ENCODE results near the gene ACVRL1.
"Not testable (repeated sequence)": the region's sequence is repeated elsewhere in the genome, so short reads cannot be mapped to it uniquely, and the experiment has no call there.

Gene ACVRL1

DNA sequence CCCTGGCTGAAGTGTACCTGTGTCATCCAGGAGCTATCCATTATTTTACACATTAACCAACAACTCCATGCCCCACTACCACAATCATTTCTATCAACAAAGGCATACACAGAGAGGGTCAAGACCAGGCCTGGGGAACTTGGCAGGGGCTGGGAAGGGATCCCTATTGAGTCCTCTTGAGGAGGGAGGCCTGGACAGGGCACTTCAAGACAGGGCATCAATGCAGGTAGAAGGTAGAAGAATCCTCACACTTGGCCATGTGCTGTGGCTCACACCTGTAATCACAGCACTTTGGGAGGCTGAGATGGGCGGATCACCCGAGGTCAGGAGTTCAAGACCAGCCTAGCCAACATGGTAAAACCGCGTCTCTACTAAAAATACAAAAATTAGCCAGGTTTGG, 32.8 kb upstream of the ACVRL1 start:
- no peak for DNase-seq

DNA sequence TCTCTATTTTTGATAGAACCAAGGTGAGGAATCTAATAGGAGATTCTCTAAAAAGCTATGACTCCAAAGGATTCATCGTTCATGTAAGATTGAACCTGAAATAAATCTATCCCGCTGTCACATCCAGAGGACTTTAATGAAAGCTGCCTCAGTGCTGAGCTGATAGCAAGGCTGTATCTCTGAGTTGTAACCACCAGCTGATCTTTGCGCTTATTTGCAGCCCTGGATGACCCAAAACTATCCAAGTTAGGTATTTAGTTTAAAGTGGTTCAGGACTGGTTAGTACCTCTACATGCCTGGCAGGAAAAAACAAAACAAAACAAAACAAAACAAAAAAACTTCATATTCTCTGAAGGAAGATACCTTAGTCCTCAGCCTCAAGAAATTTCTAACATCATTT, 28.2 kb upstream of the ACVRL1 start:
- no peak for DNase-seq

DNA sequence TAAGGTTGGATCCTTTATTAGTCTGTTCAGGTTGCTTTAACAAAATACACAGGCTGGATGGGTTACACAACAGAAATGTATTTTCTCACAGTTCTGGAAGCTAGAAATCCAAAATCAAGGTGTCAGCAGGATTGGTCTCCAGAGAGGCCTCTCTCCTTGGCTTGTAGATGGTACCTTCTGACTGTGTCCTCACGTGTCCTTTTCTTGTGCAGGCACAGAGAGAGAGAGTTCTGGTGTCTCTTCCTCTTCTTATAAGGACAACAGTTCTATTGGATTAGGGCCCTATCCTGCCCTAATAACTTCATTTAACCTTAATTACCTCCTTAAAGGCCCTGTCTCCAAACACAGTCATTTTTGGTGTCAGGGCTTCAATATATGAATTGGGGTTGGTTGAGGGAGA, 24.0 kb upstream of the ACVRL1 start:
- DNase-seq, result no peak

DNA sequence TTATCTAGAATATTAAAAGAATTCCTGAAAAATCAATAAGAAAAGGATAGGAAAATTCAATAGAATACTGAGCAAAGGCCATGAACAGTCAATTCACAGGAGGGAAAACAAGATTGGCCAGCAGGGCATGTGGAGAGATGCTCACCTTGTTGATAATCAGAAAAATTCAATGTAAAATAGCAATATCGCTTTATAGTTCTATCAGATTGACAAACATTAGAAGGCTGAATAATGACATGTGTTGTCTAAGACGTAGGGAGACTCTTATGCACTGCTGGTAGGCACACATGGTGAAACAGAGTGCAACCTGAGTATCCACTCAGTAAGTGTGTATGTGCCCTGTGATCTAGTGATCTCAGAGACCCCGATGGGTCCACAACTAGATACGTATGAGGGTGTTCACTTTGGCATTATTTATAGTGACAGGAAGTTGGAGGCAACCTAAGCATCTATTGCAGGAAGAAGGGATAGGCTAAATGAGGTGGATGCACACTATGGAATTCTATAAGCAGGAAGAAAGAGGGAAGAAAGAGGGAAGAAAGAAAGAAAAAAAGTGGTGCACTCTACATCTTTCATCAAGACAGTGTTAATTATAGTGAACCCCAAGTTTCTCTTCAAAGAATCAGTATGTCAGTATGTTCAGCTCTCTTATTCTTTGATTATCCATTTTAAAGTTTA, 23.2 kb upstream of the ACVRL1 start:
- DNase-seq, result no peak

DNA sequence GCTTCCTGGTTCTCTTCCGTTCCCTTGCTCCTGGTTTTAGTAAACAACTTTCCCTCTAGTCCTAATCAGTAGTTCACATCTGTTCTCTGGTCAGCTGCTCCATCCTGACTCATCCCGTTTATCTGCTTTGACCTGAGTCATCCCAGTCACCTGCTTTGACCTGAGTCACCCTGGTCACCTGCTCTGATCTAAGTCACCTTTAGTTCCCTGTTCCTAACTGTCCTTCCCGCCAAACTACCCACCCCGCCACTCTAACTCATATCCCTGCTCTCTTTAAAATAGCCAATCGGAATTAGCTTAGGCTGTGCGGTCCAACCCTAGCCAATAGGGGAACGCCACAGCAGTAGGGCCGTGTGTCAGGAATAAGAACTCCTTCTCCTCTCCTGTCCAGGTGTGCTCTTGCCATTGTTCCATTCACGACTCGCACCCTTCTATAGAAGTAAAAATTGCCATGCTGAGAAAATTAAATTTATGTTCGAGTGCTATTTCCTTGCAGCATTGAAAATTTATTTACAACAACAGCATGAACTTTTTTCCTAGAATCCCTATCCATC, 22.6 kb upstream of the ACVRL1 start:
- no peak for DNase-seq

DNA sequence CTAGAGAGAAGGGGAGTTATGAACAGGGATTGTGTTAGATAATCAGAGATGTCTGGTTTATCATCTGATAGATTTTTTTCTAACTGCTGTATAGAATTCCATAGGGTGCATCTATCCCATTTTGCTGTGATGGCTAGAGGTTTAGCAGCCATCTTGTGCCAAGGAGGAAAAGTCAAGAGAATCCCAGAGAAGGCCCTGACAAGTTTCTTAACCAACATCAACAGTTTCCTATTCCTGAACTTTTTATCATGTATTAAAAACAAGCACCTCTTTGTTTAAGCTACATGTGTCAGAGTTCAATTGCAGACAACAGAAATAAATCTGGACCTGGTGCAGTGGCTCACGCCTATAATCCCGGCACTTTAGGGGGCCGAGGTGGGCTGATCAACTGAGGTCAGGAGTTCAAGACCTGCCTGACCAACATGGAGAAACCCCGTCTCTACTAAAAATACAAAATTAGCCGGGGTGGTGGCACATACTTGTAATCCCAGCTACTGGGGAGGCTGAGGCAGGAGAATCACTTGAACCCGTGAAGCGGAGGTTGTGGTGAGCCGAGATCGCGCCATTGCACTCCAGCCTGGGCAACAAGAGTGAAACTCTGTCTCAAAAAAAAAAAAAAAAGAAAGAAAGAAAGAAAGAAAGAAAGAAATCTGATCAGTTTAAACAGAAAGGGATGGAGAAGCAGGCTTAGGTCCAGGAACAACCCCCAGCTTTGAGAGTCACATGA, 21.8 kb upstream of the ACVRL1 start:
- DNase-seq, result not testable (repeated sequence)

DNA sequence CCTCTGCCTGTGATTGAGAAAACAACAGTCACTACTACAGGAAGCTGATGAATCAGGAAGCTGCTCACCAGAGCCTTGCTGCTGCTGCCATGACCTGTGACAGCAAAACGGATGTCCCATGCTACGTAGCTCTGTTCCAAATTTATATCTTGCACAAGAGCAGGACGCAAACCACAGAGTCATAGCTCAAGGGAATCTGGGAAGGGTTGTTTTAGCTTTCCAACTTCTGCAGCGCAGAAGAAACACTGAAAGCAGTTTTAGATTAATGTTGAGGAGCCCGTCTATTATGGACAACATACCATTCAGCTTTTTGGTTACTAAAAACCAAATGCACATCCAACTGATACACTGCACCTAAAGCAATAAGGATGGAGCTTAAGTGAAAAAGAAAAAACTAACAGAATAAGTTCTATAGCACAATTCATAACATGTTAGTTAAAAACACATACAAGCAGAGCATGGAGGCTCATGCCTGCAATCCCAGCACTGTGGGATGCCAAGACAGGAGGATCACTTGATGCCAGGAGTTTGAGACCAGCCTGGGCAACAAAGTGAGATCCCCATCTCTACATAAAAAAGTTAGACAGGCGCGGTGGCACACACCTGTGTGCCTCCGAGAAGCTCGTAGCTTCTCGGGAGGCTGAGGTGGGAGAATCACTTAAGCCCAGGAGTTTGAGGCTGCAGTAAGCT, 21.1 kb upstream of the ACVRL1 start:
- peak; percentile 70 for DNase-seq

DNA sequence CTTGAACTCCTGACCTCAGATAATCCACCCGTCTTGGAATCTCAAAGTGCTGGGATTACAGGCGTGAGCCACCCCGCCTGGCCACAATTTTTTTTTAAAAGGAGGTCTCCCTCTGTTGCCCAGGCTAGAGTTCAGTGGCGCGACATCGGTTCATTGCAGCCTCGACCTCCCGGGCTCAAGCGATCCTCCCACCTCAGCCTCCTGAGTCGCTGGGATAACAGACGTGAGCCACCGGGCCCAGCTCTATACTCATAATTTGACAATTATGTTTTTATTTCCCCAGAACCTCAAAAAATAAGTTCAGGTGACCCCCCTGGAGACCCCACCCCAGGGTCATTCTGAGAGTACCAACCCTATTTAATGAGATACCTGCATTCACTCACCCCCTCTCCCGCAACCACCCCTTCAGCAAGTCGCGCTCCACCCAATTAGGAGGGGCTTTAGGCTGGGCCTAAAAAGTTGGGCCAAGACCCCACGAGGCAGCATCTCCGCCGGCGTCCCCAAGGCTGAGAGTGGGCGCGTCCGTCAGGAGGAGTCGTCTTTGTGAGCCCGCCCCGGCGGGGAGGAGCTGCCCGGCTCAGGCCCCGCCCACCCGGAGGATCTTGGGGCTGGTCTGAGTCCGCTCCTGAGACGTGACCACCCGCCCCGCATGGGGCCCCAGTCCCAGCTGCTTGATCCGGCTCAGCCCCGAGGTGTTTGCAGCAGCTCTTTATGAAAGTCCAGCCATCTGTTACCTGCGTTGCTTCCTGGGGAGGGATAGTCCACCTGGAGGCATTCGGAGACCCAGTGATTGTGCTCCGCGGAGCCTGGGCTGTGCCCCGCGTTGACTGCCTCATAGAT, 19.6 kb upstream of the ACVRL1 start, which contains the start of gene ANKRD33:
Gene ANKRD33, plus strand, starts transcription at position 628 of the 840 bp plus-strand sequence. Its CDS starts 84 bp downstream, at position 712.
- no peak for DNase-seq

DNA sequence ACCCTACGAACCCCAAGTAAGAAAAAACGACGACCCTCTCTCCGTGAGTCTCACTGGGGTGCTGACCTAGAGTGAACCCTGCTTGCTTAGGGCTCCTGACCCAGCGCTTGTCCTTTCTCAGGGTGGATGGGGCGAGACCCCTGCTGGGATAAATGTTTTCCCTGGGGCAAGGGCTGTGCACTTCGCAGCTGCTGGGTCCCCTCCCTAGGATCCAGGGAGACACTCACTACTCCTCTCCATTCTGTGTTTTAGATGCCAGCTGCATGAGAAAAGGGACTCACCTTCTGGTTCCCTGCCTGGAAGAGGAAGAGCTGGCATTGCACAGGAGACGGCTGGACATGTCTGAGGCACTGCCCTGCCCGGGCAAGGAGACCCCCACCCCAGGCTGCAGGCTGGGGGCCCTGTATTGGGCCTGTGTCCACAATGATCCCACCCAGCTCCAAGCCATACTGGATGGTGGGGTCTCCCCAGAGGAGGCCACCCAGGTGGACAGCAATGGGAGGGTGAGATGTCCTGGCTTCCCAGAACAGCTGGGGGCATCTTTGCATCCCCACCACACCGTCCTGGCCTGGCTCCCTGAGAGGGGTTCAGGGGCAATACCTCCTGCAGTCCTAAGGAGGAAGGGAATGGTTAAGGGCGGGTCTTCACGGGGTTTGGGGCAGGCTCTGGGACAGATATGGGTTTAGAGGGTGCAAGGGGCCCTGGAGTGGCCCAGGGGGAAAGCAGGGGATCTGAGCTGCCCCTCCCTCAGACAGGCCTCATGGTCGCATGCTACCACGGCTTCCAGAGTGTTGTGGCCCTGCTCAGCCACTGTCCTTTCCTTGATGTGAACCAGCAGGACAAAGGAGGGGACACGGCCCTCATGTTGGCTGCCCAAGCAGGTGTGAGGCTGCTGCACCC, 18.7 kb upstream of the ACVRL1 start:
- DNase-seq, result no peak

DNA sequence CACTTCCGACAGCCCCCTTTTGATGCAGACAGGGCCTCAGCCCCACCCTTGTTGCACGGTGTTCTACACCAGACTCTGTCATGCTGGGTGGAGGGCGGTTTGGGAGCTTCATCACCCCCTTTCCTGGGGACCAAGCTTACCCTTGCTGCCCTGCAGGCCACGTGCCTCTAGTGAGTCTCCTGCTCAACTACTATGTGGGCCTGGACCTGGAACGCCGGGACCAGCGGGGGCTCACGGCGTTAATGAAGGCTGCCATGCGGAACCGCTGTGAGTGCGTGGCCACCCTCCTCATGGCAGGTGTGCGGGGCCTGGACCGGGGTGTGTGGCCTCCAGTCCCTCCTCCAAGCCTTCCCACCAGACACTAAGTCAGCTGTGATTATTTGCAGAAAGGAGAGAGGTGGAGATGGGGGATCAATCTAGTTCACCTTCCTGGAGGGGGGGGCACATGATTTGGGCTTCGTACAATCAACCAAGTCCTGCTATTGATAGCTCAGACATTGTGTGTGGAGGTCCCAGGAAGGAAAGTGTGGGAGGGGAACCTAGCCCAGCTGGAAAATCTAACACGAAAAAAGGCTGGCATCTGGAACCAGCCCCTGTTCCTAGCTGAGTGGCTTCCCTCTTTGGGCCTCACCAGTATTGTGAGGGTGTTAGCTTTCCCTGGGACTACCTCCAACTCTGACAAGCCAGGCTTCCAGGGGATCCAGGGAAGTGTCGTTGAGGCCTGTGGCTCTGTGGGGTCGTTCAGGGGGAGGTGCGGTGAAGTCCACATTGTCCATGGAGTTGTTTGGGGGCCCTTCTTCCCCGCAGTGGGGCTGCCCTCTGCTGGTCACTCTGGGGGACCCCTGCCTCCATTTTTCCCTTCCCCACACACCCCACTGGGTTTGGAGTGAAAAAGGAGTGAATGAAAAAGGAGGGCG, 17.8 kb upstream of the ACVRL1 start:
- DNase-seq, result no peak

DNA sequence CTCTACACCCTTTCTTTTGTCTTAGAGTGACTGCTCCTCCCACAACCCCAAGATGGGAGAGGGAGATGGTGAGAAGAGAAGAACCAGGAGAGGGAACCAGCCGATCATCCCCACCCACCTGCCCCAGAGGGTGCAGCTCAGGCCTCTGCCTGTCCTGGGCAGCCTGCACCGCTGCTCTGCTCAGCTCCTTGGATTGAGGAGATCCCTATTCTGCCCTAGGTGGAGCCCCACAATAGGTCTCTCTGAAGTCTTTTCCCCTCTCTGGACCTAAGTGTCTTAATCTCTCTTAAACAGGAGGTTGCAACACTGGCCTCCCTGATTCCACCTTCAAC, 17.2 kb upstream of the ACVRL1 start:
- no peak for DNase-seq

DNA sequence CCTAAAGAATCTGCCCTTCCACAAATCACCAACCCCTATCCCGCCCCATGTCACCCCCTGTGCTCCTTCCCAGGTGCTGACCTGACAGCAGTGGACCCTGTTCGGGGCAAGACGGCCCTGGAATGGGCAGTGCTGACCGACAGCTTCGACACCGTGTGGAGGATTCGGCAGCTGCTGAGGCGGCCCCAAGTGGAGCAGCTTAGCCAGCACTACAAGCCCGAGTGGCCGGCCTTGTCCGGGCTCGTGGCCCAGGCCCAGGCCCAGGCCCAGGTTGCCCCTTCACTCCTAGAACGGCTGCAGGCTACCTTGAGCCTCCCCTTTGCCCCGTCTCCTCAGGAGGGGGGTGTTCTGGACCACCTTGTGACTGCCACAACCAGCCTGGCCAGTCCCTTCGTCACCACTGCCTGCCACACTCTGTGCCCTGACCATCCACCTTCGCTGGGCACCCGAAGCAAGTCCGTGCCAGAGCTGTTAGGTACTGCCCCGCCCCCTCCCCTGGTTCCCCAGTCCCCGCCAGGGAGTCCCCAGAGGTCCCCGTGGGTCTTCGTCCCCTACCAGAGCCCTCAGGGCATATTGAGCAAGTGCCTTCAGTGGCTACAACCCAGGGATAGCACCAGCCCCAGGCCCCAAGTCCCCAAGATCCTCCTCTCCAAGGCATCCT, 16.7 kb upstream of the ACVRL1 start:
- DNase-seq, result no peak

DNA sequence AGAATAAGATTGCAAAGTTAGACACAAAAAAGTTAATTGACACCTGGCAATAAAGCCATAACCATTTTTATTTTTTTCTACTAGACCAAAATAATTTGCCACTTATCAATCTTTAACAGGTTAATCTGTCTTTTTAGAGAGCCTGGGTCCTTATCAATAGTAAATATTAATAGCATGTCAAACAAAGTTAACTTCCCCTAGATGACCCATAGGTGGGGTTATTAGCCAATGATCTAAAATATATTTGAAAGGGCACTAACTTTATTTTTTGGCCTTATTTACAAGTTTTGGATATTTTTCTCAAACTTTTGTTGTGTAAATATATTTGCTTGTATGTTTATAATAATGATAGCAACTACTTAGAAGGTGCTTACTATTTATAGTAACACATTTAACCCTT, 15.5 kb upstream of the ACVRL1 start:
- DNase-seq, result no peak

DNA sequence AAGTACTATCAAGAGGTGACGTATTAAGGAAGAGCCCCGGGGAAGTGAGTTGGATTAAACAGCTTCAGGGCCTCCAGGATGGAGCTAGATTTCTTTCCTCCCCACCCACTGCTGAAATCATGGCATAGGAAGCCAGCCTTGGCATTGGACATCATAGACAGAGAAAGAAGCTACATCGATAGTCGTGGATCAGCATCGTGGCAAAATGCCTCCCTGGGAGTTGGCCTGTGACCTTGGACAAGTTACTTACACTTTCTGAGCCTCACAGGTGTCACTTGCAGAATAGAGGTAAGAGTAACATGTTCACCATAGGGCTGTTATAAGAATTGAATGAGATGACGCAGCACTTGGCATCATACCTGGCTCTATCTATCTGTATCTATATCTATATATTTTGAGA, 13.5 kb upstream of the ACVRL1 start:
- DNase-seq, result no peak

DNA sequence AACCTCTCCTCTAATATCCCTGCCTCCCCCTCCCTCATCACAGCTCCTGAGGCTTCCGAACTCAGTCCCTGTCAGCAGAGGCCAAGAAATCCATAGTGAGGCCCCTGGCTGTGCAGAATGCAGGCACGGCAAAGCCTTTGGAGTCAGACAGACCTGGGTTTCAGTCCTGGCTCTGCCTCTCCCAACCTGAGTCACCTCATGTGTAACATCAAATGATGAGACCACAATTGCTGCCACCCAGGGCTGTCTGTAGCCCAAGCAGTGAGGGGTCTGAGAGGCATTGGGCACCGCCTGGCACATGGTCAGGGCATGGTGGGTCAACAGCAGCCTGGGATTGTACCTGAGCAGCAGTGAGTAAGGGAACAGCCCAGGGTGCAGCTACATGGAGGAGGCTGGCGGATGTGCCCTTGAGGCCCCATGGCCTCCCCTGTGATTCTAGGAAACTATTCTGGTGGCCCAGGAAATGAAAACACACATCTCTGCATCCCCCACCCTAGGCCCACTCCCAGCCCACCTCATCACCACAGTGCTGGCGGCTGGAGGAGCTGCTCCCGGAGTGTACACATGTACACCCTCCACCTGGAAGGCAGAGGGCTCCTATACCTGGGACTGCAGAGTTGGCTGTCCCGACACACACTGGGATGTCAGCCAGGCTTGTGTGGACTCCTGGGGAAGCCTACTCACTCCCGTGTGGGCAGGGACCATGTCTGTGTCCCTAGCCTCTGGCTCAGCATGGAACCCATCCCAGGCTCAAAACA, 11.7 kb upstream of the ACVRL1 start:
- no peak for DNase-seq

DNA sequence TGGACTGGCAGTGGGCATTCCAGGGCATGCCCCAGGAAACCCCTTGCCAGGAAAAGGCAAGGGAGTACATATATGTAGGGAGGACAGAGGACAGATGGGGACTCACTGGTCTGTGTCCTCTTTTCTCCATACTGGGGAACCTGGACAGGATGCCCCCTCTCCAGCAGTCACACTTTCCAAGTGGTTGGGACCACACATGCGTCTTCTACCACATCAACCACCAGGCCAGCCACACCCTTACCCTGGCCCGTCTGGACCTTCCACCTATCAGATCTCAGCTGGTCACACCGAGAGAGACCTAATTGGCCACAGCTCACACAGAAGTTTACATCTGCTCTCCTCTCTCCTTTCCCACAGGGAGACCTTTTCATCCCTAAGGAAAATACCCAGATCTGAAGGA, 11.1 kb upstream of the ACVRL1 start:
- no peak for DNase-seq

DNA sequence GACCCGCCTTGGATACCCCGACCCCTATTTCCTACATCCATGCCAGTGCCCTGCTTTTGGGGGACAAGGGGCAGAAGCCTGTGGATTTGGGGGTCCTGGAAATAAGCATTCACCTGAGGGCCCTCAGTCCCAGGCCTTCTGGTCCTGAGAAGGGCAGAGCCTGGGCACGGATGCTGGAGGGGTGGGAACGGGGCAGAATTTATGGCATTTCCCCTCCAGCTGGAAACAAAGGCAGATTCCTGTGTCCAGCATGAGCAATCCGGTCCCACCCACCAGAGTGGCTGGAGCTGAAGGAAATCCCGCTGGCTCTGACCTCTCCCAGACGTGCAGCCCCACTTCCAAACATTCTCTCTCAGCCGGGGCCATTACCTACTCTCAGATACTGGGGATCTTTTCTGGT, 10.1 kb upstream of the ACVRL1 start:
- no peak for DNase-seq

DNA sequence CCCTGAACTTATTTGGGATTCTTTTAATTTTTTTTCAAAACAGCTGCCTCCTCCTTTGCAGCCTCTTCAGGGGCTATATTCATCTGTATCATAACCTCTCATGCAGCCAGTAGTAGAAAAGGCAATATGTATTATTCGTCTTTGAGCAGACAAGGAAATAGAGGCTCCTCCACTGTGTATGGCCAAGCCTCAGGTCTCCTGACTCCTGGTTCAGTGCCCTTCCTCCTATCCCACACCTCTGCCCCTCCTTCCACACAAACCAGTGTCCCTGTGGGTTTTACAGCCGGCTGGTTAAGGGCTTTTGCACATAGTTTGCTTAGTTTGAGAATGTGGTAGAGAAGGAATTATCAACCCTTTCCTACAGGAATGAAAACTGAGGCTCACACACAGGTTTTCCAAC, 8.8 kb upstream of the ACVRL1 start:
- DNase-seq, result no peak

DNA sequence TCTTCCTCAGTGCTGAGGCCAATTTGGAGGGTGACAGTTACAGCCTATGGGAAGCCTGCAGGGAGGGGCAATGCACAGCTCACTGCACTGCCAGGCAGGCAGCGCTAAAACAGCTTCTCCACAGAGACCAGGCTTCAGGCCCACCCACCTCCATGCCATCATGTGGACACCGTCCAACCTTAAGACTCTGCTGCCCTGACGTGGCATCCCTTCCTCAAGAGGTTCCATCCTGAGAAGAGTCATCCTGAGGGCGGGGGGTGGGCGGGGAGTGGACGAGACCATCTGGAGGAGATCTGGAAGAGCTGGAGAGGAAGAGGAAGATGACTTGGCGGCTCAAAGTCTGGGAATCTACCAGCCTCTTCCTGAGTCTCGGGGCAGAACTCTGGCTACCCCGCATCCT, 8.4 kb upstream of the ACVRL1 start:
- no peak for DNase-seq

Measured in GF-D8 (cell line).